Measurements from ENCODE around the gene MICAL2. TPM values are rescaled to one million over a fixed set of nuclear protein-coding genes. Genes with fewer than 3 reads are reported as not detected.

The MICAL2 gene
- total and polyA plus RNA-seq, 2 donors: 42.5 to 44.1 TPM

- DNase-seq (ENCODE audit: extremely low spot score): no peak
- WGBS: 5% methylated on average over 67 of the region's 67 CpGs
- H3K4me1 ChIP-seq (ENCODE audit: insufficient read depth): no peaks in the 10 kb centered on the region
- no peaks in the 10 kb centered on the region for H3K36me3 ChIP-seq (ENCODE audit: insufficient read depth)
- H3K4me3 ChIP-seq (ENCODE audit: low read depth, low read length): peak overlapping the region; percentile 82
- H3K27ac ChIP-seq (ENCODE audit: low read depth): peak overlapping the region; percentile 68
Measured at GRCh38 chr11:12110714-12111548, 541 bp downstream of the MICAL2 start.

- H3K4me3 ChIP-seq (ENCODE audit: low read depth, low read length): peak overlapping the region; percentile 82
- DNase-seq (ENCODE audit: extremely low spot score): no peak
- 55% methylated on average over 12 of the region's 12 CpGs for WGBS
- no peaks in the 10 kb centered on the region for H3K36me3 ChIP-seq (ENCODE audit: insufficient read depth)
- H3K27ac ChIP-seq (ENCODE audit: low read depth): peak overlapping the region; percentile 68
- H3K4me1 ChIP-seq (ENCODE audit: insufficient read depth): no peaks in the 10 kb centered on the region
Measured at GRCh38 chr11:12111549-12112520, 1.4 kb downstream of the MICAL2 start.

GRCh38 chr11:12112750-12113149 is 2.4 kb downstream of the MICAL2 start:
- peak overlapping the region; percentile 13 for H3K27ac ChIP-seq (ENCODE audit: low read depth)
- H3K4me1 ChIP-seq (ENCODE audit: insufficient read depth): no peaks in the 10 kb centered on the region

GRCh38 chr11:12113294-12113693 is 2.9 kb downstream of the MICAL2 start:
- Histone ChIP-seq H3K36me3 (ENCODE audit: insufficient read depth) (no peaks in the 10 kb centered on the region), H3K4me1 (ENCODE audit: insufficient read depth) (no peaks in the 10 kb centered on the region), H3K27ac (ENCODE audit: low read depth) (no peak overlapping the region), H3K4me3 (ENCODE audit: low read depth, low read length) (no peak overlapping the region)
- WGBS: 92% methylated on average over 8 of the region's 8 CpGs
- DNase-seq (ENCODE audit: extremely low spot score): no peak

More at GRCh38 chr11:12112750-12113149, 2.4 kb downstream of the MICAL2 start:
- DNase-seq (ENCODE audit: extremely low spot score): no peak
- H3K36me3 ChIP-seq (ENCODE audit: insufficient read depth): no peaks in the 10 kb centered on the region
- 92% methylated on average over 2 of the region's 2 CpGs for WGBS
- no peak overlapping the region for H3K4me3 ChIP-seq (ENCODE audit: low read depth, low read length)

- 79% methylated on average over 21 of the region's 21 CpGs for WGBS
- no peak for DNase-seq (ENCODE audit: extremely low spot score)
- Histone ChIP-seq H3K36me3 (ENCODE audit: insufficient read depth) (no peaks in the 10 kb centered on the region), H3K4me1 (ENCODE audit: insufficient read depth) (no peaks in the 10 kb centered on the region), H3K27ac (ENCODE audit: low read depth) (peak overlapping the region; percentile 53), H3K4me3 (ENCODE audit: low read depth, low read length) (no peak overlapping the region)
Measured at GRCh38 chr11:12114193-12115033, 4.0 kb downstream of the MICAL2 start.

- Histone ChIP-seq H3K36me3 (ENCODE audit: insufficient read depth) (no peaks in the 10 kb centered on the region), H3K27ac (ENCODE audit: low read depth) (no peak overlapping the region), H3K4me3 (ENCODE audit: low read depth, low read length) (no peak overlapping the region), H3K4me1 (ENCODE audit: insufficient read depth) (no peaks in the 10 kb centered on the region)
- WGBS: 91% methylated on average over 9 of the region's 9 CpGs
- DNase-seq (ENCODE audit: extremely low spot score): no peak
Measured at GRCh38 chr11:12116425-12117032, 6.1 kb downstream of the MICAL2 start.

- 53% methylated on average over 4 of the region's 4 CpGs for WGBS
- Histone ChIP-seq H3K36me3 (ENCODE audit: insufficient read depth) (no peaks in the 10 kb centered on the region), H3K4me3 (ENCODE audit: low read depth, low read length) (no peak overlapping the region), H3K27ac (ENCODE audit: low read depth) (no peak overlapping the region), H3K4me1 (ENCODE audit: insufficient read depth) (no peaks in the 10 kb centered on the region)
- DNase-seq (ENCODE audit: extremely low spot score): no peak
Measured at GRCh38 chr11:12117200-12117599, 6.8 kb downstream of the MICAL2 start.

GRCh38 chr11:12117611-12118010 is 7.2 kb downstream of the MICAL2 start:
- DNase-seq (ENCODE audit: extremely low spot score): no peak
- no peak overlapping the region for H3K27ac ChIP-seq (ENCODE audit: low read depth)
- no peak overlapping the region for H3K4me3 ChIP-seq (ENCODE audit: low read depth, low read length)
- H3K36me3 ChIP-seq (ENCODE audit: insufficient read depth): no peaks in the 10 kb centered on the region
- H3K4me1 ChIP-seq (ENCODE audit: insufficient read depth): no peaks in the 10 kb centered on the region
- WGBS: 88% methylated on average over 2 of the region's 2 CpGs

GRCh38 chr11:12118949-12119348 is 8.6 kb downstream of the MICAL2 start:
- H3K36me3 ChIP-seq (ENCODE audit: insufficient read depth): no peaks in the 10 kb centered on the region
- 37% methylated on average over 4 of the region's 4 CpGs for WGBS
- no peaks in the 10 kb centered on the region for H3K4me1 ChIP-seq (ENCODE audit: insufficient read depth)
- peak overlapping the region; percentile 79 for H3K27ac ChIP-seq (ENCODE audit: low read depth)
- no peak overlapping the region for H3K4me3 ChIP-seq (ENCODE audit: low read depth, low read length)
- DNase-seq (ENCODE audit: extremely low spot score): no peak

- H3K4me3 ChIP-seq (ENCODE audit: low read depth, low read length): no peak overlapping the region
- WGBS: 92% methylated on average over 5 of the region's 5 CpGs
- H3K27ac ChIP-seq (ENCODE audit: low read depth): peak overlapping the region; percentile 55
- H3K4me1 ChIP-seq (ENCODE audit: insufficient read depth): no peaks in the 10 kb centered on the region
- DNase-seq (ENCODE audit: extremely low spot score): no peak
- no peaks in the 10 kb centered on the region for H3K36me3 ChIP-seq (ENCODE audit: insufficient read depth)
Measured at GRCh38 chr11:12119502-12119901, 9.1 kb downstream of the MICAL2 start.

GRCh38 chr11:12120031-12121008 is 9.9 kb downstream of the MICAL2 start:
- Histone ChIP-seq H3K27ac (ENCODE audit: low read depth) (no peak overlapping the region), H3K4me3 (ENCODE audit: low read depth, low read length) (no peak overlapping the region), H3K36me3 (ENCODE audit: insufficient read depth) (no peaks in the 10 kb centered on the region), H3K4me1 (ENCODE audit: insufficient read depth) (no peaks in the 10 kb centered on the region)
- no peak for DNase-seq (ENCODE audit: extremely low spot score)
- WGBS: 75% methylated on average over 9 of the region's 9 CpGs

GRCh38 chr11:12121011-12121410 is 10.6 kb downstream of the MICAL2 start:
- no peaks in the 10 kb centered on the region for H3K36me3 ChIP-seq (ENCODE audit: insufficient read depth)
- H3K27ac ChIP-seq (ENCODE audit: low read depth): no peak overlapping the region
- H3K4me3 ChIP-seq (ENCODE audit: low read depth, low read length): no peak overlapping the region
- DNase-seq (ENCODE audit: extremely low spot score): no peak
- 79% methylated on average over 5 of the region's 5 CpGs for WGBS
- peaks cover 3% of the 10 kb centered on the region for H3K4me1 ChIP-seq (ENCODE audit: insufficient read depth)
